GM21786 (cell line): ENCODE measurements around the gene DUS1L.

Experiments used
- ATAC-seq: cut with Tn5 transposase; IDR thresholded peaks from one replicate; pipeline ENCODE4 v1.9.1; 2021; ENCODE audit not compliant: unreplicated experiment

The DUS1L gene

DNA sequence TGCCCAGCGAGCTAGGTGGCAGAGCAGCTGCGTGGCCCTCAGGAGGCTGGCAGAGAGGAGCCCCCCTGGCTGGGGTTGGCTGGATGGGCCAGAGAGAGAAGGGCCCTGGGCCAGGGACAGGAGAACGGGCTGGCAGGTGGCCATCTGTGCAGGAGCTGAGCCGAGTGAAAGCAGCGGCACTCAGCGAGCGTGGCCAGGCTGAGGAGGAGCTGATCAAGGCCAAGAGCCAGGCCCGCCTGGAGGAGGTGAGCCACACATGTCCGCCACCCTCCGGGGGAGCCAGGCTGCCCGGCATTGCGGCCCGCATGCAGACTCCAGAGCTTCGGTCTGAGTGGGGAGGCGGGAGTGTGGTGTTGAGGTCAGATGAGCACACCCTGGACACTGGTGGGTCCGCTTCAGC is 36.2 kb downstream of the DUS1L start:
- no peak for ATAC-seq

- no peak for ATAC-seq
Observed at GRCh38 chr17:82028966-82029365, 36.6 kb downstream of the DUS1L start.

- no peak for ATAC-seq
Observed at GRCh38 chr17:82028246-82028645, 37.4 kb downstream of the DUS1L start.

GRCh38 chr17:82025401-82026107 is 40.0 kb downstream of the DUS1L start:
- no peak for ATAC-seq

- no peak for ATAC-seq
Observed at GRCh38 chr17:82024859-82025258, 40.7 kb downstream of the DUS1L start.

- no peak for ATAC-seq
Observed at GRCh38 chr17:82023447-82024241, 42.0 kb downstream of the DUS1L start.

- peak; percentile 86 for ATAC-seq
Observed at GRCh38 chr17:82022981-82023446, 42.6 kb downstream of the DUS1L start, which contains the start of gene LRRC45. Gene LRRC45 (plus strand): TSS chr17:82023305. CDS start chr17:82023644, 339 bp downstream.

DNA sequence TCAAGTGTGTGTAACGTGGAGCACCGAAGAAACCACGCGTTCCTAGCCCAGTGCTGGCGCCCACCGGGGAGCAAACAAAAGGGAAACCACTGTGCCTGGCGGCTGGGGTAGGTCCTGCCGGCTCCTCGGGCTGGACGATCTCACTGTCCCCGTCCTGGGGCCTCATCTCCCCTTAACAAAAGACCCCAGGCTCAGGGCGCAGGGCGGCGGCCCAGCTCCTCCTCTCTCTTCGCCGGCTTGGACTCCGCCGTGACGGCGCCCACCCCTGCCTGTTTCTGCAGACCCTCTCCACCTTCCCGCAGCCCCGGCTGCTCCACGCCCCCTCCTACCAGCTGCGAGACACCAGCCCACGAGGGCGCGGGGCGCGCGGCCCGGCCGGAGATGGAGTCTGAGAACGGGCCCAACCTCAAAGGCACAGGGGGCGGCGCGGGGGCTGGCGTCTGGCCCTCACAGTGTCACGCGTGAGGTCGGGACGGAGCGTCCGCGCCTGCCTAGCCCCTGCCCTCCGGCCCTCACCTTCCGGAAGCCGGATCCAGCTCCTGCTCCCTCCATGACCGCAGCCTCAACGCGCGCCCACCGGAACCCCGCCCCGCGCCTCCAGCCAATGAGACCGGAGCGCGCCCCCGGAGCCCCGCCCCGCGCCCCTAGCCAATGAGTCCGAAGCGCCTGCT is 43.2 kb downstream of the DUS1L start, which contains the start of gene CENPX:
Gene CENPX, minus strand, starts transcription at position 569 of the 671 bp plus-strand sequence. Its CDS starts 17 bp downstream, at position 552.
- no peak for ATAC-seq

DNA sequence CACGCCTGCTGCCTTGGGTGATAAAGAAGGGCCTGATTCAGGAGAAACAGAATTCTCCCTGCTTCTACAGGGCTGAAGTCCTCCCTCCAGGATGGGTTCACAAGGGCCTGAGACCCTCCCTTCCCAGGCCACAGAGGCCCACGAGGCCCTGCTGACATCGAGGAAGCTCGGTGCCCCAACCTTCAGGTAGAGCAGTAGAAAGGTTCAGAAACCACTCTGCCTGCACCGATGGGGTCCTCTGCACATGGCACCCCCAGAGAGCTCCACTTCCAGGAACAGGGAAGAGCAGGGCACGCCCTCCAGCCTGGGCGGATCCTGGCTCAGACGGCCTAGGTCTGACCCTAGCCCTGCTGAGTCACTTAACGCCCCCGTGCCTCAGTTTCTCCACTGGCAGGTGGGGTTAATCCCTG is 43.7 kb downstream of the DUS1L start:
- ATAC-seq: no peak

- no peak for ATAC-seq
Observed at GRCh38 chr17:82021107-82021899, 44.3 kb downstream of the DUS1L start.

- no peak for ATAC-seq
Observed at GRCh38 chr17:82020572-82021106, 45.0 kb downstream of the DUS1L start.

GRCh38 chr17:82019690-82020571 is 45.7 kb downstream of the DUS1L start:
- no peak for ATAC-seq

DNA sequence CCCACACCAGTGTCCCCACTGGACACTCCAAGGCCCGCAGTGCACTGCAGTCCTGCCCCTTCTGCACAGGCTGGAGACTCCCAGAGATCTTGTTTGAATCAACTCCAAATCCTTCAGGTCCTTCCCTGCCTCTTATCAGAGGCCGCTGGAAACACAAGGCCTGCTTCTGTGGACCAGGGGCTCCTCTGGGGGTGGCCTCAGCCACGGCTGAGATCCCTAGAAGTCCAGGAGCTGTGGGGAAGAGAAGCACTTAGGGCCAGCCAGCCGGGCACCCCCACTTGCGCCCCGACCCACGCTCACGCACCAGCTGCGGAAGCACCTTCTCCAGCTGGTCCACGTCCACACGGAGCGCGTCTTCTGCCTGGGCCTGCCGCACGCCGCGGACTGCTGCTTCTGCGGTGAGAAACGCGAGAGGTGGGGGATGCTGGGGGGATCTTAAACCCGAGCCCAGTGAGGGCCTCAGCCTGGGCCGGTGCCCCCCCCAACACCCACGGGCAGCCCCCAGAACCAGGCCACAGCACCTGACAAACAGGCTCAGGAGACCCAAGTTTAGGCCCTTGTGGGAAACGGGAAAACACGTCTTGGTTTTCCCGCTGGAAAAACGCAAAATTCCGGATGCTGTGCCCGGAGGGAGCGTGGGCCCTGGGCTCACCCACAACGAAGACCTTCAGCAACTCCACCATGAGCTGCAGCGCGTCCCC is 46.5 kb downstream of the DUS1L start:
- no peak for ATAC-seq

DNA sequence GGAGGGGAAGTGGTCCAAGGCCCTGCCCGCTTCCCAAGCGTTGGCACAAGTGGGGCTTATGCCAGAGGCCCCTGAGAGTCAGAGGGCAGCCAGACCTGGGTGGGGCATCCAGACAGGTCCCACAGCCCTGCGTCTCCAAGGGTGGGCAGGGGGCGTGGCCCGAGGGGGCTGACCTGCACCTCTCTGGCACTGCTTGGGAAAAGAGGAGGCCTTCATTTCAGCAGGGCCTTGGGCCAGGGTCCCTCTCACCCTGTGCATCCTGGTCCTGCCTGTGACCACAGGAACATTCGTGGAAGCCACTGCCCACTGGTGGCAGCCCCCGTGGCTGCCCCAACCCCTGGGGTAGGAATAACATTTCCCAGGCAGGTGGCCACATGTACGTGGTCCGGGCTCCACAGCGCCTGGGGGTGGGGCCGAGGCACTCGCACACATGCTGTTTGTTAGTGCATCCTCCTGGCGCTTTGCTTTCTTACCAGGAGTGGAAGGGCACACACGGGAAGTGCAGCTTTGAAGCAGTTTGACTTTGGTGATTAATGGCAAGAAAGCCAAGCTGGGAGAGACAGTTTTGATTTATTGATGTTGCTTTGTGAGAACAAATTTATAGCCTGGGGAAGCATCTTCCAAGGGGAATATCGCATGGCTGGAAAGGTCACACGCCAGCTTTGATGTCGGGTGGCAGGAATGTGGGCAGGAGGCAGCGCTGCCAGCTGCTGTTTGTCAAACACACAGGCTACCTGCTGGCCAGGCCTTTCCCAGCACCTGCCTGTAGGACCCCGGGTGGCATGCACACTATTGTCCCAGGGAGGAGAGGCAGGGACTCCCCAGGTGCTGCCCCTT is 47.2 kb downstream of the DUS1L start:
- ATAC-seq: no peak

- no peak for ATAC-seq
Observed at GRCh38 chr17:82017612-82018151, 47.9 kb downstream of the DUS1L start.

DNA sequence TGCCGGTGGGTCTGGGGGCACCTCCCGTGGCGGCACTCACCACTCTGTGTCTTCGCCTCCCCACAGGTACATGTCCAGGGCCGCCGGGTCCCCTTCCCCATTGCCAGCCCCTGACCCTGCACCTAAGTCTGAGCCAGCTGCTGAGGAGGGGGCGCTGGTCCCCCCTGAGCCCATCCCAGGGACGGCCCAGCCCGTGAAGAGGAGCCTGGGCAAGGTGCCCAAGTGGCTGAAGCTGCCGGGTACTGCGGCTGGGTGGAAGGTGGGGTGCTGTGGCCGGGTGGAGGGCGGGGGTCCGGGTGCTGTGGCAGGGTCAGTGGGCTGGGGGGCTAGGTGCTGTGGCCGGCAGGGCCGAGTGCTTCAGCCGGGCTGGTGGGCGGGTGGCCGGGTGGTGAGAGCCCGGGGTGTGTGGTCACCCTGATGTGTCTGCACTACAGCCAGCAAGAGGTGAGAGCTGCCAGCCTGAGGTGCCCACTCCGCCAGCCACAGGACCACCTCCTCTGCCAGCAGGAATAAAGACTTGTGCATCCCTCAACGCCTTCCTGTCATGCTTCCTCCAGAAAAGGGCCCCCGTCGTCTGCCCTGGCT is 48.6 kb downstream of the DUS1L start:
- ATAC-seq: no peak
